Measurements from ENCODE around the gene AUP1.

The AUP1 gene

DNA sequence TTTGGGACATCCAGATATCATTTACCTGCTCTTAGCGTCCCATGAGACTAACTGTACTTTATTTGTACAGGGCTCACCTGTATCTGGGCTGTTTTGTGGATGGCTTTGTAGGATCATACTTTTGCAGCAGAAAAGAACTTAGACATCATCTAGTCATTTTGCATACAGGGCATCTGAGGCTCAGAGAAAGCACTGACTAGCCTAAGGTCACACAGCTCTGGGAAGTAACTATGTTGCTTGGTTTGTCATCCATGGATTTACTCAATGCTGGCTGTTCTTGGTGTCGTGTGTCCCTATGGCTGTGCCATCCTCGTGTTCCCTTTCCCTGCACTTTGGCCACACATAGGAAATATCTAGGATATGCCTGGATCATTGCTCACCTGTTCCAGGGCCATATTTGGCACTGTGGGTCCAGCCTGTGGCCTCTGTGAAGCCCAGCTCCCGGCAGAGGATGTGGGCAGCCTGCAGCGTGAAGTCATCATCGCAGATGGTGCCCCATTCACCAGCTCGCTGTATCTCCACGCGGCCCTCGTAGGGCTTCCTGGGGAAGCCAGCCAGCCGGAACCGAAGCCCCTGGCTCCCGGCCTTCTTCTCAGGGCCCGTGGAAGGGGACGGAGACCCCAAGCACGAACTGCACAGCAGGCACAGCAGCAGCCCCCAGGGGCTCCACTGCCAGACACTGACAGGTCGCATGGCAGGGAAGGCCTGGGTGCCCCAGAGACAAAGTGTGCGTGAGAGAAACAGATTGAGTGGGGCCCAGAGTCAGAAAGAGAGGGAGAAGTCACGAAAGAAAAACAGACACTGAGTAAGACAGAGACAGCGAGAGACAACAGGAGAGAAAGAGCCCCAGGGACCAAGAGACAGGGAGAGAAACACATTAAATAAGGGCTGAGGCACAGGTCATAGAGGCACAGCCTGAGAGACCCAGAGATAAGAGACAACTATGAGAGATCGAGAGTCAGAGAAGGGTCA lies 22.7 kb upstream of the AUP1 start:
- ATAC-seq: no peak
- TF ChIP-seq PPARA (CRISPR knock-in tag; IDR thresholded peaks at IDR 0.05; ENCODE audit: borderline replicate concordance): no peak
- no peak for TF ChIP-seq ESRRG (CRISPR knock-in tag; IDR thresholded peaks at IDR 0.05)
- no peak for TF ChIP-seq ZNF565 (CRISPR knock-in tag; conservative IDR thresholded peaks at IDR 0.05; ENCODE audit: low read depth)
- no peak for TF ChIP-seq ZNF8 (CRISPR knock-in tag; IDR thresholded peaks at IDR 0.05)
- no peak for TF ChIP-seq BACH2 (CRISPR knock-in tag; IDR thresholded peaks at IDR 0.05; ENCODE audit: borderline replicate concordance)
- TF ChIP-seq ARNTL (CRISPR knock-in tag; IDR thresholded peaks at IDR 0.05; ENCODE audit: borderline replicate concordance, low read depth): no peak
- no peak for TF ChIP-seq TSHZ2 (CRISPR knock-in tag; IDR thresholded peaks at IDR 0.05)
- no peak for TF ChIP-seq ZFP30 (CRISPR knock-in tag; IDR thresholded peaks at IDR 0.05)
- no peak for TF ChIP-seq GLIS3 (CRISPR knock-in tag; IDR thresholded peaks at IDR 0.05)
- no peak for TF ChIP-seq TOX (CRISPR knock-in tag; IDR thresholded peaks at IDR 0.05; ENCODE audit: borderline replicate concordance)
- TF ChIP-seq ZC3H10 (CRISPR knock-in tag; IDR thresholded peaks at IDR 0.05): no peak
- no peak for TF ChIP-seq SNAI2 (CRISPR knock-in tag; IDR thresholded peaks at IDR 0.05)
- TF ChIP-seq, protein P1, sequence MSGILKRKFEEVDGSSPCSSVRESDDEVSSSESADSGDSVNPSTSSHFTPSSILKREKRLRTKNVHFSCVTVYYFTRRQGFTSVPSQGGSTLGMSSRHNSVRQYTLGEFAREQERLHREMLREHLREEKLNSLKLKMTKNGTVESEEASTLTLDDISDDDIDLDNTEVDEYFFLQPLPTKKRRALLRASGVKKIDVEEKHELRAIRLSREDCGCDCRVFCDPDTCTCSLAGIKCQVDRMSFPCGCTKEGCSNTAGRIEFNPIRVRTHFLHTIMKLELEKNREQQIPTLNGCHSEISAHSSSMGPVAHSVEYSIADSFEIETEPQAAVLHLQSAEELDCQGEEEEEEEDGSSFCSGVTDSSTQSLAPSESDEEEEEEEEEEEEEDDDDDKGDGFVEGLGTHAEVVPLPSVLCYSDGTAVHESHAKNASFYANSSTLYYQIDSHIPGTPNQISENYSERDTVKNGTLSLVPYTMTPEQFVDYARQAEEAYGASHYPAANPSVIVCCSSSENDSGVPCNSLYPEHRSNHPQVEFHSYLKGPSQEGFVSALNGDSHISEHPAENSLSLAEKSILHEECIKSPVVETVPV (CRISPR knock-in tag; IDR thresholded peaks at IDR 0.05): no peak
- TF ChIP-seq OSR1 (CRISPR knock-in tag; IDR thresholded peaks at IDR 0.05): no peak
- no peak for TF ChIP-seq CSDC2 (CRISPR knock-in tag; IDR thresholded peaks at IDR 0.05)
- TF ChIP-seq, protein P2, sequence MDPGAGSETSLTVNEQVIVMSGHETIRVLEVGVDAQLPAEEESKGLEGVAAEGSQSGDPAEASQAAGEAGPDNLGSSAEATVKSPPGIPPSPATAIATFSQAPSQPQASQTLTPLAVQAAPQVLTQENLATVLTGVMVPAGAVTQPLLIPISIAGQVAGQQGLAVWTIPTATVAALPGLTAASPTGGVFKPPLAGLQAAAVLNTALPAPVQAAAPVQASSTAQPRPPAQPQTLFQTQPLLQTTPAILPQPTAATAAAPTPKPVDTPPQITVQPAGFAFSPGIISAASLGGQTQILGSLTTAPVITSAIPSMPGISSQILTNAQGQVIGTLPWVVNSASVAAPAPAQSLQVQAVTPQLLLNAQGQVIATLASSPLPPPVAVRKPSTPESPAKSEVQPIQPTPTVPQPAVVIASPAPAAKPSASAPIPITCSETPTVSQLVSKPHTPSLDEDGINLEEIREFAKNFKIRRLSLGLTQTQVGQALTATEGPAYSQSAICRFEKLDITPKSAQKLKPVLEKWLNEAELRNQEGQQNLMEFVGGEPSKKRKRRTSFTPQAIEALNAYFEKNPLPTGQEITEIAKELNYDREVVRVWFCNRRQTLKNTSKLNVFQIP (CRISPR knock-in tag; IDR thresholded peaks at IDR 0.05; ENCODE audit: borderline replicate concordance, low read depth): no peak
- TF ChIP-seq ISL1 (CRISPR knock-in tag; IDR thresholded peaks at IDR 0.05): no peak

DNA sequence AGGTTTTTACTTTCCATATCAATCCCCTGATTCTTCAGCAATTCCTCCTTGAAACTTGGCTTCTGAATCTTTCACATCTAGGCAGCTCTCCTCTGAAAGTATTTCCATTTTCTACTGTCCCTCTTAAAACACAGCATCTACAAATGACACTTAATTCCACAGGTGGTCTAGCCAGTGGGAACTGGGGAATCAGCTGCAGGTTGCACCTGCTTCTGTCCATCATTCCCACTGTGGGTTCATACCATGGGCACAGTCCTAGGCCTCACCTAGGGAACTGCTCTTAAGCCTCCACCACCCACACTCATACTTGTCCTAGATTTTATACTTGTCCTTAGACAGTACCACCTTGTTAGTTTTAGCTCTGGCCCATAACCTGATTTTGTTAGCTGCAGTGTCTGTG lies 22.0 kb upstream of the AUP1 start:
- no peak for ATAC-seq
- TF ChIP-seq RARB (CRISPR knock-in tag; IDR thresholded peaks at IDR 0.05): no peak
- TF ChIP-seq ZNF8 (CRISPR knock-in tag; IDR thresholded peaks at IDR 0.05): no peak
- TF ChIP-seq ZC3H10 (CRISPR knock-in tag; IDR thresholded peaks at IDR 0.05): no peak
- no peak for TF ChIP-seq ARNTL (CRISPR knock-in tag; IDR thresholded peaks at IDR 0.05; ENCODE audit: borderline replicate concordance, low read depth)
- no peak for TF ChIP-seq TOX (CRISPR knock-in tag; IDR thresholded peaks at IDR 0.05; ENCODE audit: borderline replicate concordance)
- TF ChIP-seq, protein P1 (CRISPR knock-in tag; IDR thresholded peaks at IDR 0.05): no peak
- TF ChIP-seq BACH2 (CRISPR knock-in tag; IDR thresholded peaks at IDR 0.05; ENCODE audit: borderline replicate concordance): no peak
- no peak for TF ChIP-seq OSR1 (CRISPR knock-in tag; IDR thresholded peaks at IDR 0.05)
- TF ChIP-seq PPARA (CRISPR knock-in tag; IDR thresholded peaks at IDR 0.05; ENCODE audit: borderline replicate concordance): no peak
- no peak for TF ChIP-seq PATZ1 (CRISPR knock-in tag; IDR thresholded peaks at IDR 0.05; ENCODE audit: borderline replicate concordance)
- no peak for TF ChIP-seq ZFP30 (CRISPR knock-in tag; IDR thresholded peaks at IDR 0.05)
- no peak for TF ChIP-seq ZNF70 (CRISPR knock-in tag; IDR thresholded peaks at IDR 0.05)
- no peak for TF ChIP-seq CSDC2 (CRISPR knock-in tag; IDR thresholded peaks at IDR 0.05)
- no peak for TF ChIP-seq ESRRG (CRISPR knock-in tag; IDR thresholded peaks at IDR 0.05)
- no peak for TF ChIP-seq ZNF565 (CRISPR knock-in tag; conservative IDR thresholded peaks at IDR 0.05; ENCODE audit: low read depth)
- no peak for TF ChIP-seq GLIS3 (CRISPR knock-in tag; IDR thresholded peaks at IDR 0.05)
- TF ChIP-seq, protein P2 (CRISPR knock-in tag; IDR thresholded peaks at IDR 0.05; ENCODE audit: borderline replicate concordance, low read depth): no peak
- no peak for TF ChIP-seq ISL1 (CRISPR knock-in tag; IDR thresholded peaks at IDR 0.05)

Measured in SK-N-SH treated with all-trans-retinoic acid at 6 μM for 48 hours (cell line).